GM21381 (cell line): ENCODE measurements around the gene NTMT2.

ENCODE experiments used
- ATAC-seq: cut with Tn5 transposase; IDR thresholded peaks from one replicate; pipeline ENCODE4 v1.9.1; 2021; ENCODE audit warnings: mild to moderate bottlenecking, moderate library complexity; ENCODE audit not compliant: unreplicated experiment

NTMT2 gene

DNA sequence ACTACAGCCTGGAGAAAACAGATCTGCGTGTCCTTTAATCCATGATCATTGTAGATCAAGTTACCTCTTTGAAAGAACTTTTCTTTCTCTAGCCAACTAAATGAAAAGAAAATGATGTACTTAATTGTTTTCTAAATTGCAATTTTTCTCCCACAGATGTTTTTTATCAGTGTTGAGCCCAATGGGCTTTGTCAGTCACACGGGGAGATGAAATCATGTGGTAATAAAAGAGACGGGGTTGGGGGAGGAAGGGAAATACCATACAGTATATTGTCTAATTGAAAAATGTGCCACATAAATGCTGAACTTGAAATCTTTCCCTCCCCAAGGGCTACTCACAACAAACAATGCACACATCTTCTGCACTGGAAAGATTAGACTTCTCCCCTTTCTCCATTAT is 58.4 kb downstream of the NTMT2 start:
- ATAC-seq: no peak

- ATAC-seq: no peak
Measured at GRCh38 chr1:170205301-170205700, 59.5 kb downstream of the NTMT2 start.

DNA sequence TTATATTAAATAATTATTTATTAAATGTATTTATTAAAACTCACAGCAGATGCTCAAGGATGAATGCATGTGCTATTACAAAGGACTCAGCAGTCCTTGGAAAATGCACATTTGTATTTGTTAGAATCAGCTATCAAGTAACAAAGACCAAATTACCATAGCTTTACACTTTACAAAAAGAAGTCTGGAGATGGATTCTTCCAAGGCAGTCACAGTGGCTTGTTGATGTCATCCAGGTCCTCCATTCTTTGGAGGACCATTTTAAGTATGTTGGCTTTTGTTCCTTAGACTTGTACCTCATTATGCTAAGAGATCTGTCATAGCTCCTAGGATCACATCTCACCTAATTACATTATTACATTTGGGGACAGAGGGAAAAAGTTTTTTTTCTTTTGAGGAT is 63.4 kb downstream of the NTMT2 start:
- ATAC-seq: no peak

DNA sequence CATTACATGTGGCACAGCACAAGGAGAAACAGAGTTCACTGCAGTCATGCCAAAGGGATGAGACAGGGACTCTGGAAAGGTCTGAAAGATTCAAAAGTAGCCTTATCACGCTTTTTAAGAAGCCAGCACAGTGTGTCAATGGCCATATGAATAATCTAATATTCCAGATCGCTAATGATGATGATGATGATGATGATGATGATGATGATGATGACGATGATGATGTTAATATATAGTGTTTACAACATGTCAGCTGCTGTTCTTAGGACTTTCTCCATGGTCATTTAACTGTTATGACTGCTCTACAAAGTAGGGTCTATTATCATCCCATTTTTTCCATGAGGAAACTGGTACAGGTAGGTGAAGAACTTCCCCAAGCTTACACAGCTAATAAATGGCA is 64.4 kb downstream of the NTMT2 start:
- ATAC-seq: no peak

GRCh38 chr1:170213596-170213995 is 67.8 kb downstream of the NTMT2 start:
- no peak for ATAC-seq

- peak; percentile 60 for ATAC-seq
Measured at GRCh38 chr1:170214117-170215032, 68.6 kb downstream of the NTMT2 start.

GRCh38 chr1:170215072-170215885 is 69.5 kb downstream of the NTMT2 start:
- no peak for ATAC-seq

DNA sequence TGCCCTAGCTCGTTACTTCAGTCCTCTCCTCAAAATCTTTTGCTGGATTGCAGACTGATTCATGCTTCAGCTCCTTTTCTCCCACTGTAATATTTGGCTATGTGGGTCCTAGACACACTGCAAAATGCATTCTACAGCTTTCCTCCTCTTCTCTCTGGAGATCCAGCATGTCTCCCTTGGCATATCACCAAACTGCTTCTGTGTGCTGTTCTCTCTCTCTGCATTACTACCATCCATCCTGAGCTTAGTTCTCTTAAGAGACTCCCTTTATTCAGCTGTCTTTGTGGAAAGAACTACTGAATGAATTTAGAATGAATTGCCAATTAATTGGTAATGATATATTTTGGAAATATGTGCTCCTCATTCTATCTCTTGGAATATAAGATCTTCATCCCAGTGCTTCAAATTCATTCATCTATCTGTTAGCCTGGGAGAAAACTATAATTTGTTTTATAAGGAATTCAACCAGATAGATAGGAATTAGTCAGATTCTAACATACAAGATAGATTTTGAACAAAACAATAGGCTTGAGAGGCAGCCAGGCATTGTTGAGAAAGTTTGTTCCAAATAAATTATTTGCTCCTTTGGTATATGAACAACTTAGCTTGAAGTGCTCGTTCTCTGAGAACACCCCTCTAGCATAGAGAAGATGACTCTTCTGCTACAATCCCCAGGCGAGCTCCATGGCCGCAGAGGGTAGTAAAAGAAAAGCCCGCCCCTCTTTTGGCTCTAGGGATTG is 71.9 kb downstream of the NTMT2 start:
- no peak for ATAC-seq

DNA sequence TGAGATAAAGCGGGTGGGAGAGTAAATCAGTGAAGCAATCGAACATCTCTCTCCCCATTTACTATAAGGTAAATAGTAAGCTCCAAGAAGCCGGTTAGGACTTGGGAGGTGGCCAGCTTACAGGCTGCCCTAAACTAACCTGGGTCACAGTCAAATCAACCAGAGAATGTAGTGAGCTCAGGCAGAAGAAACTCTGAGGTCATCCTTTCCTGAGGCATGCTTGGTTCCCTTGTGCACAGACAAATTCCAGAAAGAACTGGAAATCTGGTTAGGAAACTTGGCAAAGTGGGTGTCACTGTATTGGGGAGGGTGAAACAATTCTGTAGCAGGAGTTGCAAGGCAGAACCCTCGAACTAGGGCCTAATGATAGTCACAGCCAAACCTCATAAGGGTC is 72.5 kb downstream of the NTMT2 start:
- no peak for ATAC-seq
